Mesendoderm (in vitro differentiated cells): ENCODE data around the gene PHAF1.

Source experiments
- DNase-seq: peaks from one replicate; pipeline ENCODE4 v3.0.0; 2013
- H2AK5ac ChIP-seq: 2 replicates; pipeline ENCODE4 v1.6.1; 2013; ENCODE audit warnings: low read length, inconsistent platforms
- H2BK120ac ChIP-seq: 2 replicates; pipeline ENCODE4 v1.6.1; 2013; ENCODE audit warnings: low read depth, mild to moderate bottlenecking, low read length, moderate library complexity, mixed read lengths
- H2BK15ac ChIP-seq: replicated peaks from 2 replicates; pipeline ENCODE4 v1.6.1; 2013; ENCODE audit warnings: low read depth, mild to moderate bottlenecking, moderate library complexity
- H2BK5ac ChIP-seq: 2 replicates; pipeline ENCODE4 v1.6.1; 2013; ENCODE audit warnings: low read length, inconsistent platforms
- H3K18ac ChIP-seq: 2 replicates; pipeline ENCODE4 v1.6.1; 2013; ENCODE audit warnings: mild to moderate bottlenecking, low read length, mixed read lengths
- H3K23ac ChIP-seq: one replicate; pipeline ENCODE4 v1.6.1; 2013; ENCODE audit warnings: low read length
- H3K27ac ChIP-seq: 2 replicates; pipeline ENCODE4 v1.5.1; 2013; ENCODE audit warnings: low read depth, mild to moderate bottlenecking, inconsistent platforms, low read length, moderate library complexity
- H3K27me3 ChIP-seq: 2 replicates; pipeline ENCODE4 v1.6.1; 2013; ENCODE audit warnings: low read length, control low read depth, mild to moderate bottlenecking, inconsistent platforms; ENCODE audit not compliant: insufficient read depth, poor library complexity
- H3K36me3 ChIP-seq: 2 replicates; pipeline ENCODE4 v1.6.1; 2013; ENCODE audit warnings: low read length, inconsistent platforms; ENCODE audit not compliant: control insufficient read depth, insufficient read depth
- H3K4ac ChIP-seq: one replicate; pipeline ENCODE4 v1.6.1; 2013; ENCODE audit warnings: low read depth, mild to moderate bottlenecking, low read length, moderate library complexity
- H3K4me1 ChIP-seq: 2 replicates; pipeline ENCODE4 v1.6.1; 2013; ENCODE audit warnings: low read depth, low read length, inconsistent platforms; ENCODE audit not compliant: control insufficient read depth
- H3K4me2 ChIP-seq: 2 replicates; pipeline ENCODE4 v1.6.1; 2013; ENCODE audit warnings: low read length
- H3K4me3 ChIP-seq: 2 replicates; pipeline ENCODE4 v1.5.1; 2013; ENCODE audit warnings: mild to moderate bottlenecking, low read length
- H3K56ac ChIP-seq: one replicate; pipeline ENCODE4 v1.6.1; 2013; ENCODE audit warnings: low read length
- H3K79me1 ChIP-seq: 2 replicates; pipeline ENCODE4 v1.6.1; 2013; ENCODE audit warnings: low read length, inconsistent platforms
- H3K79me2 ChIP-seq: 2 replicates; pipeline ENCODE4 v1.6.1; 2013; ENCODE audit warnings: mild to moderate bottlenecking, low read length; ENCODE audit not compliant: control insufficient read depth, insufficient read depth
- H3K9ac ChIP-seq: 2 replicates; pipeline ENCODE4 v1.6.1; 2013; ENCODE audit warnings: low read length, inconsistent platforms
- H4K5ac ChIP-seq: one replicate; pipeline ENCODE4 v1.6.1; 2013; ENCODE audit warnings: low read length
- H4K8ac ChIP-seq: one replicate; pipeline ENCODE4 v1.6.1; 2013; ENCODE audit warnings: low read depth, mild to moderate bottlenecking, control low read depth, low read length, moderate library complexity
- WGBS: extraction: QIAGEN DNeasy Blood & Tissue Kit; methylation state at CpG from one replicate; pipeline ENCODE4 v1.1.7; 2013; ENCODE audit warnings: low lambda C conversion rate, missing lambda C conversion rate; ENCODE audit not compliant: insufficient coverage; ENCODE audit errors: extremely low coverage; 5-methylcytosine and 5-hydroxymethylcytosine counted together

PHAF1 gene

GRCh38 chr16:67148221-67148620, 38.5 kb downstream of the PHAF1 start:
- no peak overlapping the region for H3K4me2 ChIP-seq
- H3K56ac ChIP-seq, result no peak overlapping the region
- DNase-seq, result no peak
- H3K9ac ChIP-seq, result no peak overlapping the region
- no peak overlapping the region for H2AK5ac ChIP-seq
- H3K4me3 ChIP-seq, result no peak overlapping the region
- H3K4ac ChIP-seq, result no peak overlapping the region
- no peaks in the 10 kb centered on the region for H3K79me1 ChIP-seq
- no peak overlapping the region for H3K27ac ChIP-seq
- no peaks in the 10 kb centered on the region for H3K79me2 ChIP-seq
- H3K18ac ChIP-seq, result no peak overlapping the region
- no peak overlapping the region for H4K5ac ChIP-seq
- no CpG with 5 or more reads among the region's 2 CpGs for WGBS
- no peaks in the 10 kb centered on the region for H3K4me1 ChIP-seq
- no peak overlapping the region for H4K8ac ChIP-seq
- no peak overlapping the region for H3K23ac ChIP-seq
- H2BK15ac ChIP-seq, result no peak overlapping the region
- peaks cover 6% of the 10 kb centered on the region for H3K27me3 ChIP-seq
- H2BK5ac ChIP-seq, result no peak overlapping the region
- H3K36me3 ChIP-seq, result peaks cover 3% of the 10 kb centered on the region
- H2BK120ac ChIP-seq, result no peak overlapping the region

DNA sequence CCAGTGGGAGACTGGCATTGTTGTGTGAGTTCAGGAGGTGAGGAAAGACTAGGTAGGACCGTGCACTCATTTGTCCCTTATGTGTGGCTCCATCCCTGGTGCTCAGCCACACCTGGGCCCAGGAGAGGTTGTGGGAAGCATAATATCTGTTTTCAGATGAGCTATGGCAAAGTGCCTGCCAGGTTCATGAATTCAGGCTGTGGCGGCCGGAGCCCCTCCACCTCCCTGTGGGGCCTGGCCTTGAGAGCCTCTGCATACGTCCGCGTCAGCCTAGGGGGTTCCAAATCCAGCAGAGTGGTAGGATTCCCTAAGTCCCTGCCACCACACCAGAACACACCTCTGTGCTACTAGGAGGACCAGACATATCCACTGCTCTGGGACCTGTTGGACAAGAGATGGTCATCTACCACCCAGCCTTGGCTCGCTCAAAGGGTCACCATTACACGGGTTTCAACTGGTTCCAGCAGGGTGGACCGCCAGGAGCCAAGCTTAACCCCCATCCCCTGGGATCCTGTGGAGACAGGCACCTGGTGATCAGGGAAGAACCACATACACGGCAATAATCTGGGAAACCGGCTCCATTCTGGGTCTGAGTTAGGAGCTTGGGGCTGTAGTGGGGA, 39.0 kb downstream of the PHAF1 start:
- Histone ChIP-seq H3K4ac (no peak overlapping the region), H3K27me3 (peaks cover 8% of the 10 kb centered on the region), H3K4me1 (no peaks in the 10 kb centered on the region), H3K27ac (no peak overlapping the region), H3K4me2 (no peak overlapping the region), H3K9ac (no peak overlapping the region), H4K8ac (no peak overlapping the region), H3K23ac (no peak overlapping the region), H3K79me2 (no peaks in the 10 kb centered on the region), H2AK5ac (no peak overlapping the region), H2BK120ac (no peak overlapping the region), H3K4me3 (no peak overlapping the region), H3K56ac (peak overlapping the region; percentile 96), H3K18ac (no peak overlapping the region), H2BK5ac (no peak overlapping the region), H3K79me1 (no peaks in the 10 kb centered on the region), H4K5ac (no peak overlapping the region), H3K36me3 (peaks cover 3% of the 10 kb centered on the region), H2BK15ac (no peak overlapping the region)
- DNase-seq, result no peak
- WGBS, result no CpG with 5 or more reads among the region's 11 CpGs

DNA sequence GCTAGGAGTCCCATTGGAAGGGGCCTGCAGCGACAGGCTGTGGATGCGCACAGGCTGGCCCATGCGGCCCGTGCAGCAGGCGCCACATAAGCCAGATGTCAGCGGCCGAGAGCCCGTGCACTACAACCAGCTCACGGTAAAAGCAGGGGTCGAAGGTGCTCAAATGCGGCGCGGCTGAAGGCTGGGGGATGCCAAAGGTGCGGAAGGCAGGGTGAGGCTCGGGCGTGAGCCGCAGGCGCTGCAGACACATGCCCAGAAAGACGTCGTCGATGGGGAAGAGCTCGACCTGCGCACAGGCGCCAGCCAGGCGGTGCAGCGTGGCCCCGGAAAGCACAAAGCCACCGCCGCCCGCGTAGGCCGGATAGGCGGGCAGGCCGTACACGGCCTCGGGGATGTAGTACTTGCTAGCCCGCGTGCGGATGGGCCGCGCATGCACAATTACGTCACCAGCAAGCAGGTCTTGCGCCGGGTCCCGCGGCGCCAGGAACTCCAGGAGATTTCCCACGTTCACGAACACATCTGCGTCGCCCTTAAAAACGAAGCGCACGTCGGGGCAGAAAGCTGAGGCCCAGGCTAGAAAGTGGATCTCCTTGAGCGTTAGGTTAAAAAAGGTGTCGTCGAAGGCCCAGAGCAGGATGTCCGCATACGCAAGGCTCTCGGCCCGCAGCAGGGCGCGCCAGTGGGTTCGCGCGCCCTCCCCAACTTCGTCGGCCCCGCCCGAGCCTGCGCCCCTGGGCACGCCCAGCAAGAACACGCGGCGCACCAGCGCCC, 39.7 kb downstream of the PHAF1 start:
- H2BK120ac ChIP-seq, result no peak overlapping the region
- H2BK5ac ChIP-seq, result no peak overlapping the region
- peaks cover 14% of the 10 kb centered on the region for H3K27me3 ChIP-seq
- H3K4me2 ChIP-seq, result peak overlapping the region; percentile 61
- H3K36me3 ChIP-seq, result peaks cover 3% of the 10 kb centered on the region
- H3K23ac ChIP-seq, result peak overlapping the region; percentile 9
- no peak overlapping the region for H3K18ac ChIP-seq
- peak overlapping the region; percentile 86 for H3K9ac ChIP-seq
- no peaks in the 10 kb centered on the region for H3K4me1 ChIP-seq
- no peaks in the 10 kb centered on the region for H3K79me2 ChIP-seq
- H2AK5ac ChIP-seq, result no peak overlapping the region
- H3K4me3 ChIP-seq, result no peak overlapping the region
- peak overlapping the region; percentile 96 for H3K56ac ChIP-seq
- WGBS, result no CpG with 5 or more reads among the region's 77 CpGs
- no peak overlapping the region for H4K8ac ChIP-seq
- no peak overlapping the region for H4K5ac ChIP-seq
- H3K79me1 ChIP-seq, result no peaks in the 10 kb centered on the region
- H3K27ac ChIP-seq, result no peak overlapping the region
- DNase-seq, result no peak
- H2BK15ac ChIP-seq, result no peak overlapping the region
- H3K4ac ChIP-seq, result no peak overlapping the region

DNA sequence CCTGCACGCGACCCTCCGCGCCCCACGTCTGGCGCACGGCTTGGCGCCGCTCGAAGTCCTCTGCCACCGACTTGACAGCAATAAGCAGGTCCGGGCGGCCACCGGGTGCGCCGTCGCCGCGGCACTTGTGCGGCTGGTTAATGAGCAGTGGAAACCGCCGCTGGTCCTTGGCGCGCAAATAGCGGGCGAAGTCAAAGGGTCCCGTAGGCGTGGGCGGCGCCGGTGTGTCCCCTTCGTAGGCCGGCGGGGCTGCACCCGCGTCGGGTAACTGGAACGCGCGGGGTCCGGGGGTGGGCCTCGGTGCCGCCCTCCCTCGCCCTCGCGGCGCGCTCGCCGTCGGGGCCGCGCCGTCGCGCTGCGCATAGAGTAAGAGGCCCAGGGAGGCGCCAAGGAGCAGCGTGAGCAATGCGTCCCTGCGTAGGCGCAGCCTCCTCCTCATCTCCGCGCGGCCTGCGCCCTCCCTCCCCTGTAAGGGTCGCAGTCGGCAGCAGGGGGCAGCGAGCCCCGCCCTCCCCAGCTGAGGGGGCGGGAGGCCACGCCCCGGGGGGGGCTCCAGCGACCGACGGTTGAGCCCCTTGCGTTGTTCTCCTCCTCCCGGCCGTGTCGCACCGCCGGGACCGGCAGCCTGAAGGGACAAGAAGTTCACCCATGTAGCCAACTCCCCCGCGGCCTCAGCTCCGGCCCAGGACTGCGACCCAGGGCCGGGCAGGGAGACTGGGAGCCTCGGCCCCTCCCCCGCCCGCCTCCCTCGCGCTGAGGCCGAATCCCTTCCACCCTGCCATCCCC, 40.5 kb downstream of the PHAF1 start:
- Histone ChIP-seq H3K36me3 (peaks cover 3% of the 10 kb centered on the region), H2BK5ac (no peak overlapping the region), H3K18ac (peak overlapping the region; percentile 83), H3K79me1 (no peaks in the 10 kb centered on the region), H3K23ac (no peak overlapping the region), H4K8ac (no peak overlapping the region), H3K4me1 (no peaks in the 10 kb centered on the region), H3K9ac (peak overlapping the region; percentile 86), H3K4me2 (peak overlapping the region; percentile 61), H3K4ac (peak overlapping the region; percentile 45), H2BK120ac (peak overlapping the region; percentile 10), H3K79me2 (no peaks in the 10 kb centered on the region), H3K4me3 (peak overlapping the region; percentile 63), H2BK15ac (no peak overlapping the region), H3K27me3 (peaks cover 18% of the 10 kb centered on the region), H3K27ac (no peak overlapping the region), H4K5ac (no peak overlapping the region), H2AK5ac (no peak overlapping the region), H3K56ac (peak overlapping the region; percentile 96)
- DNase-seq, result peak; percentile 89
- no CpG with 5 or more reads among the region's 94 CpGs for WGBS

DNA sequence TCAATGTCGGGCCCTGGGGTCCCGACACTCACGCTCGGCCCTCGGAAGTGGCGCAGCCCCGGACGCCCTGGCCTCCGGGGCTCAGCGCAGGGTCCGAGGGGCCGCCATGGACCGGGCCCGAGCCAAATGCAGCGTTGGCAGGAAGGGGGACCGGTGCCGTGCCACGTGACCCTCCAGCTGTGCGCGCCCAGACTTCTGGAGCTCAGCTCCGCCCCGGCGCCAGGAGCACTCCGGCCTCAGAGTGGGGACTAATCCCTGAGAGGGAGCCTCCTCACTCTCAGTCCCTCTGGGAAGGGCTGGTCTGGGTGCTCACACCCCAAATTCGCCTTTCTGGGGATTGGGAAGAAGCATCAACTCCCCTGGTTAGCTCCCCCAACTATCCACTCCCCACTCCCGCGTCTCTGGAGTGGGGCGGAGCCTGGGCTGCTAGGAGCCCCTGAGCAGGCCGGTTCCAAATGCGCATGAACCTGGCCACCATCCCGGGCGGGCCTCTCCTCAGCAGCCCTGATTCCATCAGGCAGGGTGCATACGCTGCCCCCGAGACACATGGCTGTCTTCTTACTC, 41.2 kb downstream of the PHAF1 start, which contains the start of gene B3GNT9:
B3GNT9 (minus strand) TSS at position 166 of the 564 bp plus-strand sequence. CDS start 513 bp downstream, outside the sequence.
- peak; percentile 76 for DNase-seq
- WGBS, result no CpG with 5 or more reads among the region's 34 CpGs
- no peak within 1 kb of the TSS for H4K5ac ChIP-seq
- H3K27me3 ChIP-seq, result peaks cover 23% of the 10 kb centered on the region
- peak within 1 kb of the TSS; percentile 86 for H3K9ac ChIP-seq
- no peaks in the 10 kb centered on the region for H3K79me1 ChIP-seq
- no peaks in the 10 kb centered on the region for H3K4me1 ChIP-seq
- H3K4me3 ChIP-seq, result peak within 1 kb of the TSS; percentile 63
- H3K27ac ChIP-seq, result no peak within 1 kb of the TSS
- H4K8ac ChIP-seq, result no peak within 1 kb of the TSS
- no peak within 1 kb of the TSS for H2BK15ac ChIP-seq
- peak within 1 kb of the TSS; percentile 10 for H2BK5ac ChIP-seq
- H3K23ac ChIP-seq, result no peak within 1 kb of the TSS
- H3K36me3 ChIP-seq, result peaks cover 3% of the 10 kb centered on the region
- H3K18ac ChIP-seq, result peak within 1 kb of the TSS; percentile 83
- peak within 1 kb of the TSS; percentile 96 for H3K56ac ChIP-seq
- peak within 1 kb of the TSS; percentile 61 for H3K4me2 ChIP-seq
- H2AK5ac ChIP-seq, result no peak within 1 kb of the TSS
- peak within 1 kb of the TSS; percentile 45 for H3K4ac ChIP-seq
- no peaks in the 10 kb centered on the region for H3K79me2 ChIP-seq
- peak within 1 kb of the TSS; percentile 10 for H2BK120ac ChIP-seq
